Thyroid gland (tissue), 4 donors: ENCODE measurements around the gene DENND5B.

Experiments
- CTCF ChIP-seq, 6 experiments: fragments of 200-600 bp in 3 of 6; fragments of 450-650 bp in 3 of 6; sonication (generic) in 3 of 6; IDR thresholded peaks; one replicate each; pipeline ENCODE4 v1.5.1; 2016 to 2019; ENCODE audit warnings: antibody characterized with exemption in 6 of 6, mild to moderate bottlenecking in 2 of 6, inconsistent platforms in 1 of 6, moderate library complexity in 1 of 6
- POLR2A ChIP-seq, 2 donors: fragments of 450-650 bp; IDR thresholded peaks; one replicate each; pipeline ENCODE4 v1.6.1; 2017; ENCODE audit warnings: antibody characterized with exemption in 2 of 2, mild to moderate bottlenecking in 2 of 2, moderate library complexity in 1 of 2

GRCh38 chr12:31627456-31628054 lies 36.6 kb upstream of the DENND5B start:
- TF ChIP-seq CTCF (IDR thresholded peaks at IDR 0.05) (no peak), POLR2A (IDR thresholded peaks at IDR 0.05) (no peak)
